Measurements from ENCODE around the gene CCNB1.
A peak's percentile ranks its signal among the peaks of the same experiment; 100 is the strongest.
"Not testable (repeated sequence)": the region's sequence is repeated elsewhere in the genome, so short reads cannot be mapped to it uniquely, and the experiment has no call there.

CCNB1 gene

GRCh38 chr5:69158039-69158438 is 8.9 kb upstream of the CCNB1 start:
- Mint-ChIP-seq H3K27ac (no peak overlapping the region), H3K9me3 (no peaks in the 10 kb centered on the region), H3K4me1 (no peaks in the 10 kb centered on the region), H3K27me3 (no peaks in the 10 kb centered on the region), H3K36me3 (no peaks in the 10 kb centered on the region), H3K4me3 (no peak overlapping the region)
- no peak for ATAC-seq

GRCh38 chr5:69160651-69161050 is 6.3 kb upstream of the CCNB1 start:
- H3K36me3 Mint-ChIP-seq = no peaks in the 10 kb centered on the region
- no peak overlapping the region for H3K4me3 Mint-ChIP-seq
- H3K9me3 Mint-ChIP-seq = peaks cover under 1% of the 10 kb centered on the region
- no peak for ATAC-seq
- H3K27me3 Mint-ChIP-seq = no peaks in the 10 kb centered on the region
- H3K27ac Mint-ChIP-seq = no peak overlapping the region
- H3K4me1 Mint-ChIP-seq = no peaks in the 10 kb centered on the region

- Mint-ChIP-seq H3K4me1 (peaks cover 22% of the 10 kb centered on the region), H3K4me3 (peak overlapping the region; percentile 91), H3K27ac (peak overlapping the region; percentile 86), H3K9me3 (peaks cover 2% of the 10 kb centered on the region), H3K36me3 (peaks cover 2% of the 10 kb centered on the region), H3K27me3 (no peaks in the 10 kb centered on the region)
- no peak for ATAC-seq
Measured at GRCh38 chr5:69167493-69167855, 524 bp downstream of the CCNB1 start.

GRCh38 chr5:69167929-69168328 is 979 bp downstream of the CCNB1 start:
- Mint-ChIP-seq H3K36me3 (peaks cover 7% of the 10 kb centered on the region), H3K4me3 (peak overlapping the region; percentile 91), H3K9me3 (peaks cover 2% of the 10 kb centered on the region), H3K27me3 (no peaks in the 10 kb centered on the region), H3K4me1 (peaks cover 22% of the 10 kb centered on the region), H3K27ac (no peak overlapping the region)
- ATAC-seq = no peak

- H3K27me3 Mint-ChIP-seq = no peaks in the 10 kb centered on the region
- peaks cover 22% of the 10 kb centered on the region for H3K4me1 Mint-ChIP-seq
- peaks cover 2% of the 10 kb centered on the region for H3K9me3 Mint-ChIP-seq
- no peak overlapping the region for H3K4me3 Mint-ChIP-seq
- H3K36me3 Mint-ChIP-seq = peaks cover 32% of the 10 kb centered on the region
- no peak overlapping the region for H3K27ac Mint-ChIP-seq
- ATAC-seq = no peak
Measured at GRCh38 chr5:69170495-69170894, 3.5 kb downstream of the CCNB1 start.

- peaks cover 22% of the 10 kb centered on the region for H3K4me1 Mint-ChIP-seq
- H3K27ac Mint-ChIP-seq = no peak overlapping the region
Measured at GRCh38 chr5:69170969-69171368, 4.0 kb downstream of the CCNB1 start.

GRCh38 chr5:69181659-69182293 is 14.8 kb downstream of the CCNB1 start:
- not testable (repeated sequence) for H3K36me3 Mint-ChIP-seq, H3K4me3 Mint-ChIP-seq, H3K27me3 Mint-ChIP-seq, ATAC-seq, H3K9me3 Mint-ChIP-seq, H3K27ac Mint-ChIP-seq
- peaks cover 11% of the 10 kb centered on the region for H3K4me1 Mint-ChIP-seq

More at GRCh38 chr5:69170969-69171368, 4.0 kb downstream of the CCNB1 start:
- no peak for ATAC-seq
- Mint-ChIP-seq H3K4me3 (no peak overlapping the region), H3K9me3 (no peaks in the 10 kb centered on the region), H3K36me3 (peaks cover 37% of the 10 kb centered on the region), H3K27me3 (no peaks in the 10 kb centered on the region)

GRCh38 chr5:69184621-69185020 is 17.7 kb downstream of the CCNB1 start:
- Mint-ChIP-seq H3K9me3 (no peaks in the 10 kb centered on the region), H3K27me3 (no peaks in the 10 kb centered on the region), H3K36me3 (no peaks in the 10 kb centered on the region), H3K4me1 (peaks cover 6% of the 10 kb centered on the region), H3K4me3 (no peak overlapping the region), H3K27ac (no peak overlapping the region)
- ATAC-seq = no peak

- no peaks in the 10 kb centered on the region for H3K27me3 Mint-ChIP-seq
- H3K4me3 Mint-ChIP-seq = no peak overlapping the region
- H3K27ac Mint-ChIP-seq = no peak overlapping the region
- H3K4me1 Mint-ChIP-seq = peaks cover 6% of the 10 kb centered on the region
- H3K36me3 Mint-ChIP-seq = no peaks in the 10 kb centered on the region
- no peaks in the 10 kb centered on the region for H3K9me3 Mint-ChIP-seq
- ATAC-seq = no peak
Measured at GRCh38 chr5:69187342-69187741, 20.4 kb downstream of the CCNB1 start.

GRCh38 chr5:69188811-69189161 is 21.8 kb downstream of the CCNB1 start:
- peak overlapping the region; percentile 86 for H3K27ac Mint-ChIP-seq
- ATAC-seq = no peak
- H3K36me3 Mint-ChIP-seq = no peaks in the 10 kb centered on the region
- peak overlapping the region; percentile 89 for H3K4me3 Mint-ChIP-seq
- H3K4me1 Mint-ChIP-seq = peaks cover 6% of the 10 kb centered on the region
- no peaks in the 10 kb centered on the region for H3K27me3 Mint-ChIP-seq
- no peaks in the 10 kb centered on the region for H3K9me3 Mint-ChIP-seq

- peak within 1 kb of the TSS; percentile 89 for H3K4me3 Mint-ChIP-seq
- peak; percentile 97 for ATAC-seq
- no peaks in the 10 kb centered on the region for H3K36me3 Mint-ChIP-seq
- H3K4me1 Mint-ChIP-seq = peaks cover 6% of the 10 kb centered on the region
- peak within 1 kb of the TSS; percentile 86 for H3K27ac Mint-ChIP-seq
- no peaks in the 10 kb centered on the region for H3K27me3 Mint-ChIP-seq
- H3K9me3 Mint-ChIP-seq = no peaks in the 10 kb centered on the region
Measured at GRCh38 chr5:69189162-69190086, 22.5 kb downstream of the CCNB1 start, which contains the start of gene CENPH. CENPH (plus strand) TSS chr5:69189583; CDS start chr5:69189635, 52 bp downstream.

GRCh38 chr5:69202497-69202896 is 35.5 kb downstream of the CCNB1 start:
- Mint-ChIP-seq H3K4me3 (no peak overlapping the region), H3K27ac (no peak overlapping the region), H3K9me3 (no peaks in the 10 kb centered on the region), H3K4me1 (peaks cover 7% of the 10 kb centered on the region), H3K27me3 (no peaks in the 10 kb centered on the region), H3K36me3 (peaks cover 17% of the 10 kb centered on the region)
- ATAC-seq = no peak

GRCh38 chr5:69206528-69207190 is 39.7 kb downstream of the CCNB1 start:
- ATAC-seq = no peak

GRCh38 chr5:69209602-69210001 is 42.7 kb downstream of the CCNB1 start:
- Mint-ChIP-seq H3K27me3 (no peaks in the 10 kb centered on the region), H3K4me1 (no peaks in the 10 kb centered on the region), H3K27ac (no peak overlapping the region), H3K36me3 (no peaks in the 10 kb centered on the region), H3K9me3 (no peaks in the 10 kb centered on the region), H3K4me3 (no peak overlapping the region)
- ATAC-seq = no peak

More at GRCh38 chr5:69206528-69207190, 39.7 kb downstream of the CCNB1 start:
- Mint-ChIP-seq H3K4me1 (no peaks in the 10 kb centered on the region), H3K4me3 (no peak overlapping the region), H3K27me3 (no peaks in the 10 kb centered on the region), H3K36me3 (peaks cover 1% of the 10 kb centered on the region), H3K27ac (no peak overlapping the region), H3K9me3 (no peaks in the 10 kb centered on the region)

GRCh38 chr5:69211200-69211599 is 44.2 kb downstream of the CCNB1 start:
- no peak overlapping the region for H3K4me3 Mint-ChIP-seq
- no peak for ATAC-seq
- no peaks in the 10 kb centered on the region for H3K27me3 Mint-ChIP-seq
- peaks cover 5% of the 10 kb centered on the region for H3K4me1 Mint-ChIP-seq
- H3K36me3 Mint-ChIP-seq = no peaks in the 10 kb centered on the region
- H3K27ac Mint-ChIP-seq = no peak overlapping the region
- H3K9me3 Mint-ChIP-seq = no peaks in the 10 kb centered on the region
